ENCODE measurements around the gene DAND5. TPM values are rescaled to one million over a fixed set of nuclear protein-coding genes. Genes with fewer than 3 reads are reported as not detected.

DAND5 gene
- total and polyA plus RNA-seq, 2 of the 13 experiments (the other 11 are each of a cell fraction or from before 2014, with no cell fraction given): 0.04 TPM; not detected in 1

- TF ChIP-seq NFAT5 (CRISPR knock-in tag; IDR thresholded peaks at IDR 0.05) (peak; percentile 23; the same call in 1 of the 2 replicates), MED1 (CRISPR knock-in tag; IDR thresholded peaks at IDR 0.05) (no peak; the same call in none of the 2 replicates), SNRNP70 (IDR thresholded peaks at IDR 0.05; ENCODE audit: low read depth, low read length) (no peak), TEAD2 (CRISPR knock-in tag; IDR thresholded peaks at IDR 0.05) (no peak), MEIS2 (CRISPR knock-in tag; IDR thresholded peaks at IDR 0.05) (0 out of 2 replicates have a peak, but pooled peaks have one; percentile 15), SIX4 (CRISPR knock-in tag; IDR thresholded peaks at IDR 0.05) (no peak), LRRFIP1 (CRISPR knock-in tag; conservative IDR thresholded peaks at IDR 0.05) (no peak), AGO2 (optimal IDR thresholded peaks at IDR 0.05; ENCODE audit: low read depth, low read length) (peak; percentile 70), ZNF3 (CRISPR knock-in tag; IDR thresholded peaks at IDR 0.05) (no peak), ZMAT3 (CRISPR knock-in tag; conservative IDR thresholded peaks at IDR 0.05) (0 out of 2 replicates have a peak, but pooled peaks have one; percentile 45), IRF2 (CRISPR knock-in tag; IDR thresholded peaks at IDR 0.05) (peak; percentile 89), BRF2 (CRISPR knock-in tag; IDR thresholded peaks at IDR 0.05) (0 out of 2 replicates have a peak, but pooled peaks have one; percentile 55), NFATC3 (CRISPR knock-in tag; IDR thresholded peaks at IDR 0.05) (no peak), ZFP37 (CRISPR knock-in tag; IDR thresholded peaks at IDR 0.05; ENCODE audit: borderline replicate concordance) (no peak)
These were observed 35.9 kb upstream of the DAND5 start, which contains the start of gene FARSA (continued) for GRCh38 chr19:12933287-12934072.

Data from HepG2 (cell line).